HPDE6-E6E7 (cell line): ENCODE results near the gene MTUS2.

Source experiments
- DNase-seq: peaks from one replicate; pipeline ENCODE4 v3.0.0; 2011; ENCODE audit warnings: missing footprints; ENCODE audit errors: extremely low spot score

Gene MTUS2

GRCh38 chr13:29483623-29484022 lies 663.5 kb downstream of the MTUS2 start:
- no peak for DNase-seq

GRCh38 chr13:29484236-29484635 lies 664.1 kb downstream of the MTUS2 start:
- no peak for DNase-seq

- no peak for DNase-seq
Observed at GRCh38 chr13:29484796-29485195, 664.7 kb downstream of the MTUS2 start.

GRCh38 chr13:29486551-29486950 lies 666.4 kb downstream of the MTUS2 start:
- DNase-seq: no peak

- DNase-seq: no peak
Observed at GRCh38 chr13:29487466-29488454, 667.6 kb downstream of the MTUS2 start.

GRCh38 chr13:29489650-29490560 lies 669.8 kb downstream of the MTUS2 start:
- DNase-seq: no peak

- no peak for DNase-seq
Observed at GRCh38 chr13:29490561-29490885, 670.4 kb downstream of the MTUS2 start.

GRCh38 chr13:29491248-29491647 lies 671.1 kb downstream of the MTUS2 start:
- DNase-seq: no peak

- no peak for DNase-seq
Observed at GRCh38 chr13:29493796-29494195, 673.7 kb downstream of the MTUS2 start.

- no peak for DNase-seq
Observed at GRCh38 chr13:29494520-29494919, 674.4 kb downstream of the MTUS2 start.

- peak; percentile 3 for DNase-seq
Observed at GRCh38 chr13:29496241-29496712, 676.1 kb downstream of the MTUS2 start.

- DNase-seq: no peak
Observed at GRCh38 chr13:29497137-29497654, 677.1 kb downstream of the MTUS2 start.

GRCh38 chr13:29498426-29499040 lies 678.4 kb downstream of the MTUS2 start:
- no peak for DNase-seq

GRCh38 chr13:29499506-29500165 lies 679.5 kb downstream of the MTUS2 start:
- no peak for DNase-seq

GRCh38 chr13:29500386-29500785 lies 680.2 kb downstream of the MTUS2 start:
- DNase-seq: no peak

GRCh38 chr13:29501674-29502073 lies 681.5 kb downstream of the MTUS2 start:
- no peak for DNase-seq

GRCh38 chr13:29502391-29503008 lies 682.4 kb downstream of the MTUS2 start:
- no peak for DNase-seq

- no peak for DNase-seq
Observed at GRCh38 chr13:29503041-29503837, 683.1 kb downstream of the MTUS2 start.

- no peak for DNase-seq
Observed at GRCh38 chr13:29504691-29505090, 684.6 kb downstream of the MTUS2 start.

GRCh38 chr13:29505511-29505910 lies 685.4 kb downstream of the MTUS2 start:
- no peak for DNase-seq
